Bronchus fibroblast of lung (primary cell): ENCODE data around the gene VAPA. TPM values are rescaled to one million over a fixed set of nuclear protein-coding genes. Genes with fewer than 3 reads are reported as not detected.

Source experiments
- total RNA-seq: library from RNA; depleted of rRNA; stranded (reverse); fragments of >200 nt; gene quantifications from 2 replicates; pipeline ENCODE4 v1.2.3, GENCODE V29; 2015

Gene VAPA, protein sequence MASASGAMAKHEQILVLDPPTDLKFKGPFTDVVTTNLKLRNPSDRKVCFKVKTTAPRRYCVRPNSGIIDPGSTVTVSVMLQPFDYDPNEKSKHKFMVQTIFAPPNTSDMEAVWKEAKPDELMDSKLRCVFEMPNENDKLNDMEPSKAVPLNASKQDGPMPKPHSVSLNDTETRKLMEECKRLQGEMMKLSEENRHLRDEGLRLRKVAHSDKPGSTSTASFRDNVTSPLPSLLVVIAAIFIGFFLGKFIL
- total RNA-seq: 113 and 133 TPM in 2 replicates

DNA sequence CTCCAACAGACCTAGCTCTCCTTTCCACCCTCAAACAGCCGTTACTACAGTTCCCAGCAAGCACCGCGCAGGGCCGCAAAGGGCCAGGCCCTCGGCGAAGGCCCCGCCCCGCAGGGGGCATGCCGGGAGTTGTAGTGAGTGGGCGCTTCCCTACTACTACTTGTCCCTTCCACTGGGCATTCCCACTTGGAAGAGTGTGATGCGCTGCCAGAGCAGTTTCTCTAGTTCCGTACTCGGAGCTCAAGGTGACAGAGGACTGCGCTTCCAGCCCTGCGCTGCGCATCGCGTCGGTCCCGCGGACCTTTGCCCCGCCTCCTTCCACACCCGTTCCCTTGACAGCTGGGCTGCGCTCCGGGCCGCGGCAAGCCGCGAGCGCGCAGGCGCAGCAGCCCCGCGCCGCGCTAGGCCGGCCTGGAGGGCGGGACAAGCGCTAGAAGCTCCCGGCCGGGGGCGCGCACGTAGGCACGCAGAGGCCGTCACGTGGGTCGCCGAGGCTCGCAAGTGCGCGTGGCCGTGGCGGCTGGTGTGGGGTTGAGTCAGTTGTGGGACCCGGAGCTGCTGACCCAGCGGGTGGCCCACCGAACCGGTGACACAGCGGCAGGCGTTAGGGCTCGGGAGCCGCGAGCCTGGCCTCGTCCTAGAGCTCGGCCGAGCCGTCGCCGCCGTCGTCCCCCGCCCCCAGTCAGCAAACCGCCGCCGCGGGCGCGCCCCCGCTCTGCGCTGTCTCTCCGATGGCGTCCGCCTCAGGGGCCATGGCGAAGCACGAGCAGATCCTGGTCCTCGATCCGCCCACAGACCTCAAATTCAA, at the start of gene VAPA:
Gene VAPA, plus strand, starts transcription at position 491 of the 808 bp plus-strand sequence. Its CDS starts 241 bp downstream, at position 732.

DNA sequence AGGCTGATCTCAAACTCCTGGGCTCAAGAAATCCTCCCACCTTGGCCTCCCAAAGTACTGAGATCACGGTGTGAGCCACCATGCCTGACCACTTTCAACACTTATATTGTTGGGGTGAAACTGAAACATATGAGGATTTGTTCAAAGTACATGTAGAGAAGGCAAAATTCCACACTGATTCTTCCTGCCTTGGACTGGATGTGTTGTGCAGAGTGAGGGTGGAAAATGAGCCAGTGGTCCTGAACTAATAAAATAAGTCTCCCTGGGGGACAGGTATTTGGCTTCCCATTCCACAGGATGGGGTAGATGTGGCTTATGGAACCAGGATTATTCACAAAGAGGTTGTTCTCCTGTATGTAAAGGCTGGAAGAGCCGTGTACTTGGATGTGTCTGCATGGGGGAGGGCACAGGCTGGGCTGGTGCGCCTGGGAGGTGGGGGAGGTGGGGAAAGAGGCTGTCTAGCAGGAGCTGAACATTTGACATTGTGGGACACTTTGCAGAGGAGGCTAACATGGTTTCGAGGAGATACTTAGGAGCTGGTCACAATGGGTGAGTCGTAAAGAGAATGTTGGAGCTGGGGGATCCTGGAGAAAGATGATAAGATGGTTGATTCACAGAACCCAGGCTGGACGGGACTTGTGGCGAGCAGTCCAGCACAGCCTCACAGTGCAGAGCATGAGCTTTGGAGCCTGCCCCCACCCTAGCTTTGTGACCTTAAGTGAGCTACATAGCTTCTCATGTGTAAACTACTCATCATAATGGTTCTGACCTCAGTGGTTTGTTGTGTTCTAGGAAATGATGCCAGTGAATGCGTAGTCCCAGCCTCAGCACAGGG, 28.4 kb upstream of the VAPA start, which contains the start of gene TXNDC2:
Gene TXNDC2, plus strand, starts transcription at position 804 of the 835 bp plus-strand sequence. CDS start 708 bp downstream, outside the sequence.

Other genes with a start within 250 kb of the VAPA start
- 9.7 and 9.9 TPM in 2 replicates for gene RAB31, start 205.7 kb upstream of the VAPA start, total RNA-seq
- gene TXNDC2, start 28.0 kb upstream of the VAPA start, total RNA-seq: not detected in 2 replicates